Astrocyte (in vitro differentiated cells and primary cell): Measurements from ENCODE around the gene ZAP70. TPM values are rescaled to one million over a fixed set of nuclear protein-coding genes. Genes with fewer than 3 reads are reported as not detected.
A peak's percentile ranks its signal among the peaks of the same experiment; 100 is the strongest.

Experiments
- DNase-seq: peaks from one replicate; pipeline ENCODE4 v3.0.0-alpha.2; 2010; ENCODE audit warnings: low read depth
- FAIRE-seq: peaks from 2 replicates; lab custom pipeline; 2011; peaks lifted over from hg19 to GRCh38; lab: Jason Lieb, UNC
- H2AFZ ChIP-seq: 2 replicates; pipeline ENCODE4 v1.6.0; 2012; ENCODE audit warnings: low read depth, low read length, inconsistent platforms
- H3K27ac ChIP-seq: 2 replicates; pipeline ENCODE4 v1.5.1; 2011; ENCODE audit warnings: low read depth, low read length, inconsistent platforms
- H3K27me3 ChIP-seq: 2 replicates; pipeline ENCODE4 v1.6.0; 2011; ENCODE audit warnings: low read length, inconsistent platforms; ENCODE audit not compliant: insufficient read depth
- H3K36me3 ChIP-seq: 2 replicates; pipeline ENCODE4 v1.5.1; 2011; ENCODE audit warnings: low read length, inconsistent platforms; ENCODE audit not compliant: insufficient read depth
- H3K4me1 ChIP-seq: 2 replicates; pipeline ENCODE4 v1.5.1; 2011; ENCODE audit warnings: low read length, inconsistent platforms; ENCODE audit not compliant: insufficient read depth
- H3K4me2 ChIP-seq: 2 replicates; pipeline ENCODE4 v1.6.0; 2012; ENCODE audit warnings: low read length, inconsistent platforms
- H3K4me3 ChIP-seq: 2 replicates; pipeline ENCODE4 v1.5.1; 2011; ENCODE audit warnings: low read depth, mild to moderate bottlenecking, low read length, inconsistent platforms; ENCODE audit not compliant: insufficient read depth
- H3K79me2 ChIP-seq: 2 replicates; pipeline ENCODE4 v1.6.0; 2012; ENCODE audit warnings: mild to moderate bottlenecking, low read length, inconsistent platforms; ENCODE audit not compliant: insufficient read depth
- H3K9ac ChIP-seq: 2 replicates; pipeline ENCODE4 v1.6.0; 2012; ENCODE audit warnings: mild to moderate bottlenecking, low read length, inconsistent platforms
- H3K9me3 ChIP-seq: 2 replicates; pipeline ENCODE4 v1.5.1; 2012; ENCODE audit warnings: low read depth, mild to moderate bottlenecking, low read length, inconsistent platforms; ENCODE audit not compliant: insufficient read depth
- H4K20me1 ChIP-seq: 2 replicates; pipeline ENCODE4 v1.6.0; 2012; ENCODE audit warnings: low read length, inconsistent platforms; ENCODE audit not compliant: insufficient read depth
- H3K27ac Mint-ChIP-seq: one replicate; pipeline ENCODE4 v1.8.0; 2021; ENCODE audit warnings: mild to moderate bottlenecking, mixed read lengths; ENCODE audit not compliant: unreplicated experiment
- H3K27me3 Mint-ChIP-seq: one replicate; pipeline ENCODE4 v1.8.0; 2021; ENCODE audit warnings: low read depth, mixed read lengths; ENCODE audit not compliant: unreplicated experiment
- H3K36me3 Mint-ChIP-seq: one replicate; pipeline ENCODE4 v1.8.0; 2021; ENCODE audit warnings: low read depth, mixed read lengths; ENCODE audit not compliant: unreplicated experiment
- H3K4me1 Mint-ChIP-seq: one replicate; pipeline ENCODE4 v1.8.0; 2021; ENCODE audit warnings: low read depth, mixed read lengths; ENCODE audit not compliant: unreplicated experiment
- H3K4me3 Mint-ChIP-seq: one replicate; pipeline ENCODE4 v1.8.0; 2021; ENCODE audit warnings: mild to moderate bottlenecking, moderate library complexity, mixed read lengths; ENCODE audit not compliant: unreplicated experiment
- H3K9me3 Mint-ChIP-seq: one replicate; pipeline ENCODE4 v1.8.0; 2021; ENCODE audit warnings: mild to moderate bottlenecking, mixed read lengths; ENCODE audit not compliant: unreplicated experiment
- CTCF ChIP-seq: IDR thresholded peaks from 2 replicates; pipeline ENCODE4 v1.5.1; 2011; ENCODE audit warnings: low read depth, mild to moderate bottlenecking, inconsistent platforms, low read length, moderate library complexity; ENCODE audit not compliant: insufficient read depth
- EZH2 ChIP-seq: IDR thresholded peaks from 2 replicates; pipeline ENCODE4 v1.6.1; 2012; ENCODE audit warnings: mild to moderate bottlenecking, low read length, inconsistent platforms; ENCODE audit not compliant: insufficient read depth
- total RNA-seq: library from RNA; stranded (reverse); gene quantifications from 2 replicates; pipeline ENCODE4 v1.2.1, GENCODE V29; 2021

ZAP70 gene
- total RNA-seq, 1 donor from 2014 or later, result 0.73 TPM

GRCh38 chr2:97718942-97719341, 5.6 kb downstream of the ZAP70 start:
- H4K20me1 ChIP-seq, result no peaks in the 10 kb centered on the region
- Mint-ChIP-seq H3K27me3 (peaks cover 34% of the 10 kb centered on the region), H3K4me1 (no peaks in the 10 kb centered on the region), H3K9me3 (no peaks in the 10 kb centered on the region), H3K4me3 (no peak overlapping the region), H3K27ac (no peak overlapping the region), H3K36me3 (no peaks in the 10 kb centered on the region)
- no peak overlapping the region for H2AFZ ChIP-seq
- no peaks in the 10 kb centered on the region for H3K36me3 ChIP-seq
- H3K79me2 ChIP-seq, result no peaks in the 10 kb centered on the region
- H3K4me1 ChIP-seq, result no peaks in the 10 kb centered on the region
- no peak overlapping the region for H3K4me2 ChIP-seq
- DNase-seq, result no peak
- no peak overlapping the region for H3K27ac ChIP-seq
- TF ChIP-seq CTCF, result no peak
- TF ChIP-seq EZH2, result no peak
- H3K4me3 ChIP-seq, result no peak overlapping the region
- FAIRE-seq, result no peak
- peaks cover 2% of the 10 kb centered on the region for H3K27me3 ChIP-seq
- H3K9me3 ChIP-seq, result no peaks in the 10 kb centered on the region
- no peak overlapping the region for H3K9ac ChIP-seq

- Mint-ChIP-seq H3K36me3 (no peaks in the 10 kb centered on the region), H3K27me3 (peaks cover 34% of the 10 kb centered on the region), H3K9me3 (no peaks in the 10 kb centered on the region), H3K27ac (peak overlapping the region; percentile 34), H3K4me1 (no peaks in the 10 kb centered on the region), H3K4me3 (no peak overlapping the region)
- H3K36me3 ChIP-seq, result no peaks in the 10 kb centered on the region
- H4K20me1 ChIP-seq, result no peaks in the 10 kb centered on the region
- FAIRE-seq (no peak), DNase-seq (no peak)
- TF ChIP-seq CTCF, result no peak
- TF ChIP-seq EZH2, result no peak
- peaks cover 2% of the 10 kb centered on the region for H3K27me3 ChIP-seq
- H3K4me2 ChIP-seq, result no peak overlapping the region
- no peaks in the 10 kb centered on the region for H3K4me1 ChIP-seq
- no peaks in the 10 kb centered on the region for H3K9me3 ChIP-seq
- no peak overlapping the region for H3K27ac ChIP-seq
- no peak overlapping the region for H3K9ac ChIP-seq
- H3K4me3 ChIP-seq, result no peak overlapping the region
- no peak overlapping the region for H2AFZ ChIP-seq
- H3K79me2 ChIP-seq, result no peaks in the 10 kb centered on the region
Observed at GRCh38 chr2:97719362-97720155, 6.2 kb downstream of the ZAP70 start.

GRCh38 chr2:97720746-97721145, 7.4 kb downstream of the ZAP70 start:
- H3K27ac ChIP-seq, result no peak overlapping the region
- DNase-seq, result no peak
- H3K4me2 ChIP-seq, result no peak overlapping the region
- TF ChIP-seq EZH2 (no peak), CTCF (no peak)
- Mint-ChIP-seq H3K4me3 (no peak overlapping the region), H3K9me3 (no peaks in the 10 kb centered on the region), H3K4me1 (no peaks in the 10 kb centered on the region), H3K27me3 (peaks cover 33% of the 10 kb centered on the region), H3K27ac (no peak overlapping the region), H3K36me3 (no peaks in the 10 kb centered on the region)
- H3K9ac ChIP-seq, result no peak overlapping the region
- FAIRE-seq, result no peak
- no peaks in the 10 kb centered on the region for H3K4me1 ChIP-seq
- no peaks in the 10 kb centered on the region for H4K20me1 ChIP-seq
- no peak overlapping the region for H2AFZ ChIP-seq
- H3K36me3 ChIP-seq, result no peaks in the 10 kb centered on the region
- H3K9me3 ChIP-seq, result no peaks in the 10 kb centered on the region
- H3K27me3 ChIP-seq, result peaks cover 2% of the 10 kb centered on the region
- H3K4me3 ChIP-seq, result no peak overlapping the region
- no peaks in the 10 kb centered on the region for H3K79me2 ChIP-seq
